Measurements from ENCODE around the gene EFNA3.

EFNA3 gene

GRCh38 chr1:155068599-155068998 lies 10.0 kb upstream of the EFNA3 start:
- no peak for DNase-seq (ENCODE audit: low read depth)

- DNase-seq (ENCODE audit: low read depth), result no peak
These were observed 9.0 kb upstream of the EFNA3 start for GRCh38 chr1:155069551-155070157.

GRCh38 chr1:155070158-155070621 lies 8.4 kb upstream of the EFNA3 start:
- no peak for DNase-seq (ENCODE audit: low read depth)

- peak; percentile 52 for DNase-seq (ENCODE audit: low read depth)
These were observed 7.7 kb upstream of the EFNA3 start for GRCh38 chr1:155070721-155071569.

GRCh38 chr1:155071701-155072100 lies 6.9 kb upstream of the EFNA3 start:
- no peak for DNase-seq (ENCODE audit: low read depth)

GRCh38 chr1:155072531-155073289 lies 5.9 kb upstream of the EFNA3 start:
- no peak for DNase-seq (ENCODE audit: low read depth)

GRCh38 chr1:155073377-155074242 lies 5.0 kb upstream of the EFNA3 start:
- DNase-seq (ENCODE audit: low read depth), result no peak

GRCh38 chr1:155075535-155075934 lies 3.1 kb upstream of the EFNA3 start:
- no peak for DNase-seq (ENCODE audit: low read depth)

- no peak for DNase-seq (ENCODE audit: low read depth)
These were observed 2.3 kb upstream of the EFNA3 start for GRCh38 chr1:155076371-155076770.

GRCh38 chr1:155077346-155077745 lies 1.3 kb upstream of the EFNA3 start:
- DNase-seq (ENCODE audit: low read depth), result no peak

- DNase-seq (ENCODE audit: low read depth), result no peak
These were observed 735 bp upstream of the EFNA3 start for GRCh38 chr1:155077758-155078445.

- no peak for DNase-seq (ENCODE audit: low read depth)
These were observed 511 bp downstream of the EFNA3 start for GRCh38 chr1:155079210-155079486.

- DNase-seq (ENCODE audit: low read depth), result no peak
These were observed 1.1 kb downstream of the EFNA3 start for GRCh38 chr1:155079487-155080311.

- no peak for DNase-seq (ENCODE audit: low read depth)
These were observed 1.9 kb downstream of the EFNA3 start for GRCh38 chr1:155080312-155081228.

- DNase-seq (ENCODE audit: low read depth), result no peak
These were observed 3.0 kb downstream of the EFNA3 start for GRCh38 chr1:155081472-155082300.

- no peak for DNase-seq (ENCODE audit: low read depth)
These were observed 3.8 kb downstream of the EFNA3 start for GRCh38 chr1:155082301-155083051.

GRCh38 chr1:155083052-155083541 lies 4.5 kb downstream of the EFNA3 start:
- no peak for DNase-seq (ENCODE audit: low read depth)

Data from stimulated activated CD4-positive, alpha-beta T cell treated with anti-CD3 and anti-CD28 coated beads, Interleukin-2, amount 100 ng/mL, for 4 hours (primary cell).